Transverse colon (tissue), 4 donors: Measurements from ENCODE around the gene CEP192. TPM values are rescaled to one million over a fixed set of nuclear protein-coding genes. Genes with fewer than 3 reads are reported as not detected.

Source experiments
- DNase-seq: peaks from one replicate; pipeline ENCODE4 v3.0.0-alpha.2; 2019
- H3K27ac ChIP-seq, 4 donors: fragments of 200-600 bp; sonication (generic); 2 replicates each; pipeline ENCODE4 v1.5.1; 2016 to 2018; ENCODE audit warnings: inconsistent platforms in 4 of 4
- H3K27me3 ChIP-seq: fragments of 200-600 bp; sonication (generic); 2 replicates; pipeline ENCODE4 v1.5.1; 2017; ENCODE audit warnings: inconsistent platforms
- H3K36me3 ChIP-seq, 4 donors: fragments of 200-600 bp; sonication (generic); 2 replicates each; pipeline ENCODE4 v1.5.1; 2017 to 2019; ENCODE audit warnings: inconsistent platforms in 4 of 4
- H3K4me1 ChIP-seq, 4 donors: fragments of 200-600 bp; sonication (generic); 2 replicates each; pipeline ENCODE4 v1.5.1; 2017 to 2020; ENCODE audit warnings: inconsistent platforms in 4 of 4
- H3K4me3 ChIP-seq, 4 donors: fragments of 200-600 bp; sonication (generic); 1 replicate in 1 of 4; 2 replicates in 3 of 4; pipeline versions ENCODE4 v1.5.1 to v1.6.1; 2017 to 2019; ENCODE audit warnings: inconsistent platforms in 4 of 4
- H3K9me3 ChIP-seq, 2 donors: fragments of 200-600 bp; sonication (generic); 2 replicates each; pipeline ENCODE4 v1.5.1; 2017 to 2019; ENCODE audit warnings: inconsistent platforms in 2 of 2
- CTCF ChIP-seq, 5 experiments: fragments of 200-600 bp in 3 of 5; fragments of 450-650 bp in 2 of 5; sonication (generic) in 3 of 5; IDR thresholded peaks; 1 replicate in 2 of 5; 2 replicates in 3 of 5; pipeline ENCODE4 v1.5.1; 2016 to 2017; ENCODE audit warnings: antibody characterized with exemption in 5 of 5, inconsistent platforms in 3 of 5, mild to moderate bottlenecking in 2 of 5, moderate library complexity in 1 of 5
- EP300 ChIP-seq: sonication (generic); formaldehyde crosslinking; IDR thresholded peaks from one replicate; pipeline ENCODE4 v1.6.1; 2017; ENCODE audit warnings: antibody characterized with exemption, low read depth
- POLR2A ChIP-seq: fragments of 450-650 bp; IDR thresholded peaks from one replicate; pipeline ENCODE4 v1.6.1; 2016; ENCODE audit warnings: antibody characterized with exemption, mild to moderate bottlenecking, moderate library complexity
- POLR2AphosphoS5 ChIP-seq, 3 donors: sonication (generic); formaldehyde crosslinking; IDR thresholded peaks; one replicate each; pipeline ENCODE4 v1.6.1; 2016; ENCODE audit warnings: antibody characterized with exemption in 3 of 3
- WGBS, 2 donors: methylation state at CpG; one replicate each; pipeline ENCODE4 v1.1.5; 2018; ENCODE audit warnings: low coverage in 1 of 2; 5-methylcytosine and 5-hydroxymethylcytosine counted together
- in situ Hi-C, 4 donors: fragments of 200-750 bp; cut with MboI; loops; one replicate each; pipeline versions ENCODE4 v1.15.0 to v1.15.1; 2017; ENCODE audit warnings: low sequenced_read_pairs in 3 of 4, low pct_ligation_motif_present in 1 of 4, low pct_unique_long_range_greater_than_20kb in 1 of 4
- intact Hi-C: fragments of 100-400 bp; cut with DNase I; formaldehyde crosslinking; loops from one replicate; pipeline ENCODE4 v1.15.1; 2023; ENCODE audit warnings: low total_unique reads
- total RNA-seq, 4 donors: library from RNA; depleted of rRNA; stranded (reverse); fragments of >200 nt; gene quantifications; one replicate each; pipeline ENCODE4 v1.1.0, GENCODE V29; 2016

The CEP192 gene
- total RNA-seq, 4 donors from 2014 or later: 21.3 to 40.0 (median 34.1) TPM

- Histone ChIP-seq H3K4me3 (no peak overlapping the region), H3K9me3 (no peaks in the 10 kb centered on the region), H3K27ac (no peak overlapping the region), H3K27me3 (no peaks in the 10 kb centered on the region), H3K36me3 (peaks cover 0 to 43% (median 10%) of the 10 kb centered on the region in 4 donors), H3K4me1 (no peaks in the 10 kb centered on the region)
- intact Hi-C loops (no loop called here), in situ Hi-C loops (loop anchor here in 2 of 4 donors (10.0 to 25.0 kb wide), 2 partner anchors 56 to 529 kb away; no protein-coding TSS in a partner anchor)
- TF ChIP-seq CTCF (IDR thresholded peaks at IDR 0.05): no peak
- TF ChIP-seq POLR2AphosphoS5 (IDR thresholded peaks at IDR 0.05): no peak
- TF ChIP-seq EP300: no peak
- TF ChIP-seq POLR2A: no peak
- DNase-seq: no peak
- WGBS, 2 donors: 100% methylated on average over 2 of the region's 2 CpGs
Observed at GRCh38 chr18:13108330-13108729, 117.2 kb downstream of the CEP192 start.

- Histone ChIP-seq H3K9me3 (no peaks in the 10 kb centered on the region), H3K27me3 (no peaks in the 10 kb centered on the region), H3K4me1 (no peaks in the 10 kb centered on the region), H3K36me3 (peaks cover 0 to 27% (median 6%) of the 10 kb centered on the region in 4 donors), H3K27ac (no peak overlapping the region), H3K4me3 (no peak overlapping the region)
- intact Hi-C loops (loop anchor here (10.0 kb wide), 1 partner anchor 514 kb away; no protein-coding TSS in a partner anchor), in situ Hi-C loops (loop anchor here in 1 of 4 donors (25.0 kb wide), 1 partner anchor 527 kb away; no protein-coding TSS in a partner anchor)
- WGBS, 2 donors: 83 to 96% methylated on average over 3 of the region's 3 CpGs
- no peak for DNase-seq
- TF ChIP-seq EP300 (no peak), POLR2A (no peak), CTCF (IDR thresholded peaks at IDR 0.05) (no peak)
Observed at GRCh38 chr18:13110559-13110958, 119.4 kb downstream of the CEP192 start.

DNA sequence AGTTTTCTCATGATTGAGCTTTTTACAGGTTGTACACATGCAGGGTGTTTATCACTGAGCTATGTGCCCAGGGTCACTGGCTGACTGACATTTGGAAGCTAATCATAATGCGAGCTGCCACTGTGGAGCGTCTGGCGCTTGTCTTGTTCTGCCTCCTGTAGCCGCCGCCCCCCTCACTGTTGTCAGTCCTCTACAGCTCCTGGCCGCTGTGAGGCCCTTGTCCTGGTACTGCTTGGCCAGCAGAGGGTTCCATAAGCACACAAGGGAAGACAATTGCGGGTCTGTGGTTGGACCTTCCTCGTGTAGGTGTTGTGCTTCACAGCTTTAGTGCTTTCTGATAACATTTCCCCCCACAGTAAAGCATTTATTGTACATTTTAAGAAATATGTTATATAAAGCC lies 121.8 kb downstream of the CEP192 start:
- DNase-seq: peak; percentile 47
- no peak overlapping the region for H3K4me3 ChIP-seq
- intact Hi-C loops: loop anchor here (10.0 kb wide), 1 partner anchor 512 kb away; no protein-coding TSS in a partner anchor
- no peak overlapping the region for H3K27ac ChIP-seq
- H3K4me1 ChIP-seq: no peaks in the 10 kb centered on the region
- WGBS, 2 donors: 30 to 60% methylated on average over 2 to 8 of the region's 8 CpGs
- in situ Hi-C loops: loop anchor here in 1 of 4 donors (25.0 kb wide), 1 partner anchor 524 kb away; no protein-coding TSS in a partner anchor
- TF ChIP-seq CTCF (IDR thresholded peaks at IDR 0.05) (peak; percentile 36 to 54 (median 46)), EP300 (no peak), POLR2A (no peak), POLR2AphosphoS5 (IDR thresholded peaks at IDR 0.05) (no peak)
- no peaks in the 10 kb centered on the region for H3K27me3 ChIP-seq
- no peaks in the 10 kb centered on the region for H3K9me3 ChIP-seq
- H3K36me3 ChIP-seq: peaks cover 0 to 22% (median 9%) of the 10 kb centered on the region in 4 donors

- DNase-seq: no peak
- Histone ChIP-seq H3K27ac (no peak overlapping the region), H3K27me3 (no peaks in the 10 kb centered on the region), H3K4me1 (no peaks in the 10 kb centered on the region), H3K9me3 (no peaks in the 10 kb centered on the region), H3K36me3 (peaks cover 0 to 16% (median 7%) of the 10 kb centered on the region in 4 donors), H3K4me3 (no peak overlapping the region)
- 90 to 94% methylated on average over 3 of the region's 3 CpGs for WGBS, 2 donors
- in situ Hi-C loops (loop anchor here in 1 of 4 donors (25.0 kb wide), 1 partner anchor 517 kb away; no protein-coding TSS in a partner anchor), intact Hi-C loops (no loop called here)
- TF ChIP-seq POLR2AphosphoS5 (IDR thresholded peaks at IDR 0.05): no peak
- no peak for TF ChIP-seq POLR2A
- no peak for TF ChIP-seq CTCF (IDR thresholded peaks at IDR 0.05)
- no peak for TF ChIP-seq EP300
Observed at GRCh38 chr18:13120255-13120654, 129.1 kb downstream of the CEP192 start.
